ENCODE results near the gene FDXR. TPM values are rescaled to one million over a fixed set of nuclear protein-coding genes. Genes with fewer than 3 reads are reported as not detected.

Gene FDXR
- total RNA-seq, 1 donor from 2014 or later, result 30.8 TPM

DNA sequence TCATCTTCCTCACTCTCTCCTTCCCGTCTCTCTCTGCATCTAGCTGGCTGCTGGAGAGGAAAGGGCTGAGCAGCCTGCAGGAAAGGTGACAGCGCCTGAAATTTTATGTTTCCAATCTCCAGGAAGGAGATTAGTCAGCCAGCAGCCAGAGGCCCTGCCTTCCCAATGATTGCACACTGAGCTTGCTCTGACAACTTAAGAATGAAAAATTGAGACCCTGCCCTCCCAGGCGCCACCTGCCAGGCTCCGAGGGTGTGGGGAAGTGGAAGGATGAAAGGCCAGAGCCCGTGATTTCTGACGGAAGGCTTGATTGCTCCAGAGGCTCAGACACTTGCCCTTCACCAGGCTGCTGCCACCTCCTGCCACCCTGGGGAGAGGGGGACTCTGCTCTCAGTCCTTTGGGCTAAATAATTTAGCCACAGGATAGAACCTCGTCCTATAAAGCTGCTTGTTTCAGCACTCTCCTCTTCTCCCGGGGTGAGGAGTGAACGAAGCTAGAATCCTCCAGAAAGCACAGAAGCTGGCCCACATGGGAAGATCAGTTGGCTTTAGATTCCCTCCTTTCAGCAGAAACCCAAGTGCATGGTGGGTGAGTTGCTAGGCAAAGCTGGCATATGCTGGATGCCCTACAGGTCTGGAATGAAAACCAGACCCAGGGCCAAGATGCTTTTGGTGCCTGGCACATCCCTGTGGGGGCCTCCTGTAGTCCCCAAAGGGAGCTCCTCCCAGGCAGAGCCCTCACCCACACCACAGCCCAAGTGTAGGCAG lies 46.7 kb downstream of the FDXR start:
- Histone ChIP-seq H3K36me3 (ENCODE audit: control insufficient read depth, insufficient read depth, low read length) (no peaks in the 10 kb centered on the region), H3K4me3 (ENCODE audit: low read depth, low read length) (no peak overlapping the region), H3K27me3 (ENCODE audit: control insufficient read depth, insufficient read depth, low read length) (no peaks in the 10 kb centered on the region)
- TF ChIP-seq, protein P1, sequence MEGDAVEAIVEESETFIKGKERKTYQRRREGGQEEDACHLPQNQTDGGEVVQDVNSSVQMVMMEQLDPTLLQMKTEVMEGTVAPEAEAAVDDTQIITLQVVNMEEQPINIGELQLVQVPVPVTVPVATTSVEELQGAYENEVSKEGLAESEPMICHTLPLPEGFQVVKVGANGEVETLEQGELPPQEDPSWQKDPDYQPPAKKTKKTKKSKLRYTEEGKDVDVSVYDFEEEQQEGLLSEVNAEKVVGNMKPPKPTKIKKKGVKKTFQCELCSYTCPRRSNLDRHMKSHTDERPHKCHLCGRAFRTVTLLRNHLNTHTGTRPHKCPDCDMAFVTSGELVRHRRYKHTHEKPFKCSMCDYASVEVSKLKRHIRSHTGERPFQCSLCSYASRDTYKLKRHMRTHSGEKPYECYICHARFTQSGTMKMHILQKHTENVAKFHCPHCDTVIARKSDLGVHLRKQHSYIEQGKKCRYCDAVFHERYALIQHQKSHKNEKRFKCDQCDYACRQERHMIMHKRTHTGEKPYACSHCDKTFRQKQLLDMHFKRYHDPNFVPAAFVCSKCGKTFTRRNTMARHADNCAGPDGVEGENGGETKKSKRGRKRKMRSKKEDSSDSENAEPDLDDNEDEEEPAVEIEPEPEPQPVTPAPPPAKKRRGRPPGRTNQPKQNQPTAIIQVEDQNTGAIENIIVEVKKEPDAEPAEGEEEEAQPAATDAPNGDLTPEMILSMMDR (IDR thresholded peaks at IDR 0.05; ENCODE audit: insufficient read depth, low read length, severe bottlenecking), result no peak
- FAIRE-seq, result no peak
- no peak for DNase-seq (ENCODE audit: low read depth)

GRCh38 chr17:74824961-74825627 lies 47.7 kb downstream of the FDXR start:
- FAIRE-seq (no peak), DNase-seq (ENCODE audit: low read depth) (no peak)
- TF ChIP-seq, protein P1 (IDR thresholded peaks at IDR 0.05; ENCODE audit: insufficient read depth, low read length, severe bottlenecking), result no peak
- H3K4me3 ChIP-seq (ENCODE audit: low read depth, low read length), result no peak overlapping the region
- no peaks in the 10 kb centered on the region for H3K27me3 ChIP-seq (ENCODE audit: control insufficient read depth, insufficient read depth, low read length)
- no peaks in the 10 kb centered on the region for H3K36me3 ChIP-seq (ENCODE audit: control insufficient read depth, insufficient read depth, low read length)

- Histone ChIP-seq H3K4me3 (ENCODE audit: low read depth, low read length) (no peak overlapping the region), H3K27me3 (ENCODE audit: control insufficient read depth, insufficient read depth, low read length) (no peaks in the 10 kb centered on the region), H3K36me3 (ENCODE audit: control insufficient read depth, insufficient read depth, low read length) (no peaks in the 10 kb centered on the region)
- FAIRE-seq (no peak), DNase-seq (ENCODE audit: low read depth) (no peak)
- TF ChIP-seq, protein P1 (IDR thresholded peaks at IDR 0.05; ENCODE audit: insufficient read depth, low read length, severe bottlenecking), result no peak
Measured at GRCh38 chr17:74822939-74823367, 49.8 kb downstream of the FDXR start.

GRCh38 chr17:74822335-74822938 lies 50.4 kb downstream of the FDXR start:
- TF ChIP-seq, protein P1 (IDR thresholded peaks at IDR 0.05; ENCODE audit: insufficient read depth, low read length, severe bottlenecking), result no peak
- FAIRE-seq (no peak), DNase-seq (ENCODE audit: low read depth) (no peak)
- H3K4me3 ChIP-seq (ENCODE audit: low read depth, low read length), result no peak overlapping the region
- H3K36me3 ChIP-seq (ENCODE audit: control insufficient read depth, insufficient read depth, low read length), result no peaks in the 10 kb centered on the region
- no peaks in the 10 kb centered on the region for H3K27me3 ChIP-seq (ENCODE audit: control insufficient read depth, insufficient read depth, low read length)

DNA sequence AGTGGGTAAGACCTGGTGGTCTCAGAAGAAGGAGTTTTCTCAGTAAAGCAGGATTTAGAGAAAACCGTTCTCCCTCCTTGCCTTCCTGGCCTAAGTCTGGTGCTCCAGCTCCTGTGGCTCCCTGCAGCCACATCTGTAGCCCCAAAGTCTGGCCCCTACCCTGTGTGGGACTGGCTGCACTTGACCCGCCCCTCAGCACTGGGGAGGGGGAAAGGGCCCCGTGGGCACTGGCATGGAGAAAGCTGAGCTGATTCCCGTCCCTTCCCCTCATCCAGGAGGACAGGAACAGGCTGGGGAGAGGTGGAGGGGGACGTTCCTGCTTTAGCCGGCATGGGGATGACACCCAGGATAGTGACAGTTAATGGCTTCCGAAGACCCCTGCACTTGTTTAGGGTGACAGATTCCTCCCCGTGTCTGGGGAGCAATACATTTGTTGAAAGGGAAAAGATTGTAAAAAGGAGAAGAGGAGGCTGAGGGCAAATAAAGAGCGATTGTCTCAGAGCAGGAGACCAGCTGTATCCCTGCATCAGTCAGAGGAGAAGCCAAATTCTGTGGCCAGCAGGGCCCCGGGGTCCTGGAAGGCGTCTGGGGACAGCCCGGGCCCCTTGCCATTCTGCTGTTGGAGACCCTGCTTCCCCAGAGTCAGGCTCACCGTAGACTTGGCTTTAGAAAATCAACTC lies 51.0 kb downstream of the FDXR start:
- FAIRE-seq (no peak), DNase-seq (ENCODE audit: low read depth) (no peak)
- Histone ChIP-seq H3K27me3 (ENCODE audit: control insufficient read depth, insufficient read depth, low read length) (no peaks in the 10 kb centered on the region), H3K36me3 (ENCODE audit: control insufficient read depth, insufficient read depth, low read length) (no peaks in the 10 kb centered on the region), H3K4me3 (ENCODE audit: low read depth, low read length) (no peak overlapping the region)
- TF ChIP-seq, protein P1 (IDR thresholded peaks at IDR 0.05; ENCODE audit: insufficient read depth, low read length, severe bottlenecking), result no peak

All from bronchial epithelial cell (primary cell).